Stimulated activated CD4-positive, alpha-beta T cell treated with anti-CD3 and anti-CD28 coated beads, Interleukin-1b, Interleukin-23, amount 100 ng/mL, for 4 hours (primary cell): ENCODE measurements around the gene CCBE1.

ENCODE experiments used
- DNase-seq, 2 donors: peaks; one replicate each; pipeline ENCODE4 v3.0.0-alpha.2; 2020; ENCODE audit warnings: low read depth in 2 of 2

Gene CCBE1

GRCh38 chr18:59570796-59571195, 126.4 kb downstream of the CCBE1 start:
- DNase-seq: no peak

DNA sequence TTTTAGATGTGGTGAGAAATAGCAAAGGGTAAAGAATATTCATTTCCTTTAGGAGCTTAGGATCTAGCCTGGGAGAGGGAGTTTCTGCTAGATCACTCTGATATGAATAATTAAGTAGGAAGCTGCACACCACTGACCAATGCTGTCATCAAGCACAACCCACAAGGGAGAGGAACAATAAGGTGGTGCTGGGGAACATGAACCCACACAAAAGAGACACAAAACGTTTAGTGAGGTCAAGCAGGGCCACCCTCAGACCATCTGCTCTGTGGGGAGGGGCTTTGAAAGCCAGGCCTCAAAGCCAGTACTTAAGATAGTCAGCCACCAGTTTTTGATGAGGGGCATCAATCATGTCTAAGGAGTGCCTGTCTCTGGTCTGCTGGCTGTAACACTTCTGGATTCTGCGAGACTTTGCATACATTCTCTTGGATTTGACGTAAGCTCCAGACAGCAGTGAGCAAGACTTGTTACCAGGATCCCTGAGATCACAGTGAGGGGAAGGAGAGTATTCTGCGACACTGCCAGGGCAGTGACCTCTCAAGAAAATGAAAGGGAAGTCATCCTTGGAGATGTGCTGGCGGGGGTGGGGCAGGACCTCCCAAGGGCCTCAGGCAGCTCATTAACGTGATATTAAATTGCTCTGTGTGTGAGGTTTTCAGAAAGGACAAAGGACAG, 127.0 kb downstream of the CCBE1 start:
- no peak for DNase-seq

DNA sequence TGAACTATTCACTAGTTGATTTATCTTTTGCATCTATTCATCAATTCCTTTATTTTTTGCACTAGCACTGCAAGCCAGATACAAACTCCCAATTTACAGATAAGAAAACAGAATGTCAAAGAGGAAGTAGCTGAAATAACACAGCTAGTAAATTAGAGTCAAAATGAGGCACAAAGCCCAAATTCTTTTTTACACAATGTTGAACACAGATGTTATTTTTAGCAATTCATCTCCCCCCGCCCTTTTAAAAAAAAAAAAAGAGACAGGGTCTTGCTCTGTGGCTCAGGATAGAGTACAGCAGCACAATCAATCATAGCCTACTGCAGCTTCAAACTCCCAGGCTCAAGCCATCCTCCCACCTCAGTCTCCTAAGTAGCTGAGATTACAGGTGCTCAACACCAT, 127.8 kb downstream of the CCBE1 start:
- DNase-seq: no peak

- DNase-seq: no peak
Measured at GRCh38 chr18:59567431-59567830, 129.8 kb downstream of the CCBE1 start.

DNA sequence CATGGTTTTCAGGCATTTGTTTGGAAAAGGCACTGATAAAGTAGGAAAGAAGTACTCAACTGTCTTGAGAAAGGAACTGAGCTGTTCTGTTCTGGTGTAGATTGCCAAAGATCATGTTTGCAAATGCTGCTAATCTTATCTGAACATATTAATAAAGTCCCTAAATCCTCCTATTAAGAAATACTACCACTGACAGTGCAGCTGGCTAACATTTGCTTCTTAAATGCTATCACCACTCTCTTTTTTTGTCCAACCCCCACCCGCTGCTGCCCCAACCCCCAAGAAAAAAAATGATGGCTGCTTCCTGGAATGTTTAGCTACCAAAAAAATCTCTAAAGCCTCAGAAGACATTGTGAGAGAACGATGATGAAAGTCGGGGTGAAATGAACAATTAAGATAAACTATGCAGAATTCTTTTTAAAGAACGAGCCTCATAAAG, 130.7 kb downstream of the CCBE1 start:
- DNase-seq: no peak

- no peak for DNase-seq
Measured at GRCh38 chr18:59565957-59566356, 131.3 kb downstream of the CCBE1 start.

GRCh38 chr18:59564561-59564960, 132.7 kb downstream of the CCBE1 start:
- no peak for DNase-seq

GRCh38 chr18:59563176-59563785, 133.9 kb downstream of the CCBE1 start:
- DNase-seq: no peak

DNA sequence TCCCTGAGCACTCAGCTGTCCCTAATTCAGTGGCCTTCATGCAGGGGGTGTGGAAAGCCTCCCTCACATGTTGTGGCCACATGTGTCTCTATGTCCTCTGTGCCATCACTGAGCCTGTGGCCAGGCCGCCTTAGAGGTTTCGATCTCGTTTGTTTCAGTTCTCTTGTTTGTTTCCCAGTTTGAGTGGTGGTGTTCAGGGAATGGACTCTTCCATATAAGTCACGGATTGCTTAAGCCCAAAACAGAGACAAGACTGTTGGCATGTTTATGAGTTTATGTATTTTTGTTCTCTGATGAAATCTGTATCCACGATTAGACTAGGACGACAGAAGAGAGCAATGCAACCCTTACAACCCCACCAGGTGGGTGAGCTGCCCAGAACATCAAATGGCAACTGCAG, 134.5 kb downstream of the CCBE1 start:
- DNase-seq: no peak

DNA sequence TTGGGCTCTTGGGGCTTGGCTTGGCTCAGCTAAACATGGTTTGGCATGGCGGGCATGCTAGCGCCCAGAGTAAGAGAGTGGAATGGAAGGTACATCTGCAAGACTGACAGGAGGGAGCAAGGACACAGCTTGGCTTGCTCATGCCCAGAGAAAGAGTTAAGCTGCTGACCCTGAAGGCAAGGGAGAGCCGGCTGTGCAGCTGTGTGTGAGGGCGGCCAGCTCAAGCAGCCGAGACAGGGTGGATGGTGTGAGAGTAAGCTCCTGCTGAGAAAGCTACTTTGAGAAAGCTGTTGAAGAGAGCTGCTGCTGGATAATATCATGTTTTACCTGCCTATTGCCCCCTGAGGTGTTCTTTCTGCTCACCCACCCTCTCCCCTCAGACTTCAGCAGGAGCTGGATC, 135.6 kb downstream of the CCBE1 start:
- no peak for DNase-seq

- DNase-seq: no peak
Measured at GRCh38 chr18:59560556-59560955, 136.7 kb downstream of the CCBE1 start.

DNA sequence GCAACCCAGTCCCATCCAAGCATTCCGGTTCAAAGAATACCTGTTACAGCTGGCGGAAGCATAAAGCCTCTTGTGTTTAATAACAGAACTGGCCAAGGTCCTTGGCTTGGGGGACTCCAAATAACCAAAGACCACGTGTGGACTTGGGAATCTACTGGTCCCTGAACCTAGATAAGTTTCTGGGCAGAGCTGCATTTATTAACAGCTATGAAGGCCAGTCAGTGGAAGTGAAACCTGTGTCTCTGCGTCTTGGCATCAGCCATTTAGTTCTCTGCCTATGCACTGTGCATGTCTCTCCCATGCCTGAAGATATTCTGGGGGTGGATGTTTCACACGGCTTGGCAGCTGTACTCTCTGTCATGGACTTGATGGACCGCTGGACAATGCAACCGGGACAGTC, 137.7 kb downstream of the CCBE1 start:
- DNase-seq: no peak

GRCh38 chr18:59555995-59556659, 141.1 kb downstream of the CCBE1 start:
- no peak for DNase-seq

DNA sequence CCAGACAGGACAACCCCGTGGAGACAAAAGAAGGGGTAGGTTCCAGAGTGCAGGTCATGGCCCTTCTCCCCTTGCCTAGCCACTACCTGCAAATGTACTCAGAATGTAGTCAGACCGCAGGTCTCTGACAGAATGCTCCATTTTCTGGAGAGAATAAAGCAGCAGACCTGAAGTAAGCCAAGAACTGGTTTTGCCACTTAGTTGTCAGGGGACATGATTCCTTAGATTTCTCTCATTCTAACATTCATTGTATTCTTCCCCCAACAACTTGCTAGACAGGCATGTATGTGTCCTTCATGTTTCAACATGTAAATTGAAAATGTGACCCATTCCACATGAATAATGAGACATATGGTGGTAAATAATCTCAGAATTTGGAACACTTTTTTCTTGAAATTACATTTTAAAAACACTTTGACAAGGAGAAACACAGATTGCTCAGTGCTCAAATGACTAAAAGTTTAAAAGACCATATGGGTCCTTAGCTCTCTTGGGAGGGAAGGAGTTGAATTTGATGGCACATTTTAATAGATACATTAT, 142.4 kb downstream of the CCBE1 start:
- no peak for DNase-seq

DNA sequence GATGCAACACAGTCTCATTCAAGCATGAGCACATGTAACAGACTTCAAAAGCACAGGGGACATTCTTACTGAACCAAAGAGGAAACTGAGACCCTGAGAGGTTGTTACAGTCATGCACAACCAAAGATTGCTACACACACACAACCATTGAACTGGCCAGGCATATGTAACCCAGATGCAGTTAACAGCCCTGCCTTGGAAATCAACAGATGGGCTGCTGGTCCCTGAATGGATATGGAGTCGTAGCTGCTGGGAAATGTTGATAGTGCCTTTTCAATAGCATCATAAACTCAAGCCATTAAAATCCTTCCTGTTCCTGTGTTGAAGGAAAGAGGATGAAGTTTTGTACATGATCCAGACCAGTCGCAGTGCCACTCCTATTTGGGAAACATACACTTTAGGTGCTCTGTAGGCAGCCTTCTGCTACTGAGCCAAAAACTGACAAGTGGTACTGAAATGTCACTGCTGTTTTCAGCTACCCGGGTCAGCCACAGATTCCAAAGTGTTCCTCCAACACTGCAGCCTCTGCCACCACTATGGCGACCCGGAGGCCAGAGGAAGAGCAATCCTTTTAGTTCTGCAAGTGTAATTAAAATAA, 143.9 kb downstream of the CCBE1 start:
- no peak for DNase-seq

- no peak for DNase-seq
Measured at GRCh38 chr18:59551902-59552635, 145.2 kb downstream of the CCBE1 start.

GRCh38 chr18:59550174-59550516, 147.1 kb downstream of the CCBE1 start:
- no peak for DNase-seq

DNA sequence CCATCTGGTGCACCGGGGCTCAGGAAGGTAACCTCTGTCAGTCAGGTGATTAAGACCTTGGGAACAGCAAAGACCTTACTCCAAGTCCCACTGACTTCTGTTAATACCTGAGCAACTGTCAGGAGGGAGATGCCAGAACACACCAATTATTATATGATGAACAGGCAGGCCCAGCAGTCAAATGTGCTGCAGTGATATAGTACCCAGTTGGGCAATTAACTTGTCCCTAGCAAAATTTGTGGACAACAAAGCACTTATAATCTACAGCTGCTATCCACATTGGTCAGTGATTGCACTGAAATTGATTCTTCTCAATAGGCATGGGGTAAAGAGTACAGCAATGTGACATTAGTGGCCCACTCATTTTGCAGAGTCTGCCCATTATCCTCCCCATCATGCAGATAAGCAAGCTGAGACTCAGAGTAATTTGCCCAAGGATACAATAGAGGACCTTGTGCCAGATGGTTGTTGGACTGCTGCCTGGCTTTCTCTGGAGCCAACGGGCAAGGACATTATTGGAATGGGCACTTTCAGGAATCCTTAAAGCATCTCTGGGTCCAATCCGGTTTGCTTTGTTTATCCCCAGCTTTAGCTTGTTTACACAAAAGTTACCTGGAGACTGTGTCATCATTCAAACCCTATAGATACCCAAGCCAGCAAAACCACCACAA, 147.6 kb downstream of the CCBE1 start:
- no peak for DNase-seq

GRCh38 chr18:59547581-59548182, 149.5 kb downstream of the CCBE1 start:
- DNase-seq: no peak

DNA sequence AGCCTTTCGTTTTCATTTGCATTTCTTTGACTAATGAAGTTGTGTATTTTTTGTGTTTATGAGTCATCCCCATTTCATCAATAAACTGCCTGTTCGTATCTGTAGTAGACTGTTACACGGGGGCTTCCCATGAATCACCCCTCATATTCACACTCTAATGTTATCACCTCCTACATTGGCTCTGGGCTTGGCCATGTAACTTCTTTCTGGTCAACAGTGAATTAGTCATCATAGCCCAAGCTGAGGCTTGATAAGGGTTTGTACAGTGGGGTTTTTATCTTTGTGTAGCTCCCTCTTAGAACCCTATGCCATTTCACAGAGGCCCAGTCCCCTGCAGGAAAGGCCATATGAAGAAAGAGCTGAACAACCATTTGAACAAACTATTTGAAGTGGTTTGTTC, 151.0 kb downstream of the CCBE1 start:
- no peak for DNase-seq

DNA sequence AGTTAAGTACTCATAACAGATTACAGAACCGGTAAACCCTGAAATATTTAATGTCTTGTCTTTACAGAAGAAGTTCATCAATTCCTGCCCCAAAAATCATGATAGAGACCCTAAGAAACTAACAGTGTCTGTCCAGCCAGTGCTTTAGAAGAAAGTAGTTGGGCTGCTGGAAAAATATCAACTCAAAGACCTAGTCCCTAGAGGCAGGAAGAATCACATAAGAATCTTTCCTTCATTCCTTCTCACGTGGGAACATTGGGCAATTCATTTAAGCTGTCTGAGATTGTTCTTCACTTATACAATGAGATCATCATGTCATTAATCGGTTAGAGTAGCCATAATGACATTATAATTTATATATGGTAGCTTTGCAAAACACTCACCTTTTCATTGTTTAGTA, 156.4 kb downstream of the CCBE1 start:
- no peak for DNase-seq
